Fibroblast of pulmonary artery (primary cell): ENCODE results near the gene CGB2.

Source experiments
- DNase-seq: peaks from one replicate; pipeline ENCODE4 v3.0.0-alpha.2; 2010; ENCODE audit warnings: low read depth
- H3K4me3 ChIP-seq: replicated peaks from 2 replicates; pipeline ENCODE4 v1.5.1; 2011; ENCODE audit warnings: low read depth, mild to moderate bottlenecking, control low read depth, low read length, moderate library complexity
- TF ChIP-seq, protein P1 (sequence below): IDR thresholded peaks from 2 replicates; pipeline ENCODE4 v1.5.1; 2011; ENCODE audit warnings: mild to moderate bottlenecking, control low read depth, low read length, inconsistent platforms; ENCODE audit errors: missing control alignments

The CGB2 gene

GRCh38 chr19:49009828-49010227 is 21.9 kb upstream of the CGB2 start:
- H3K4me3 ChIP-seq: no peak overlapping the region
- TF ChIP-seq, protein P1, sequence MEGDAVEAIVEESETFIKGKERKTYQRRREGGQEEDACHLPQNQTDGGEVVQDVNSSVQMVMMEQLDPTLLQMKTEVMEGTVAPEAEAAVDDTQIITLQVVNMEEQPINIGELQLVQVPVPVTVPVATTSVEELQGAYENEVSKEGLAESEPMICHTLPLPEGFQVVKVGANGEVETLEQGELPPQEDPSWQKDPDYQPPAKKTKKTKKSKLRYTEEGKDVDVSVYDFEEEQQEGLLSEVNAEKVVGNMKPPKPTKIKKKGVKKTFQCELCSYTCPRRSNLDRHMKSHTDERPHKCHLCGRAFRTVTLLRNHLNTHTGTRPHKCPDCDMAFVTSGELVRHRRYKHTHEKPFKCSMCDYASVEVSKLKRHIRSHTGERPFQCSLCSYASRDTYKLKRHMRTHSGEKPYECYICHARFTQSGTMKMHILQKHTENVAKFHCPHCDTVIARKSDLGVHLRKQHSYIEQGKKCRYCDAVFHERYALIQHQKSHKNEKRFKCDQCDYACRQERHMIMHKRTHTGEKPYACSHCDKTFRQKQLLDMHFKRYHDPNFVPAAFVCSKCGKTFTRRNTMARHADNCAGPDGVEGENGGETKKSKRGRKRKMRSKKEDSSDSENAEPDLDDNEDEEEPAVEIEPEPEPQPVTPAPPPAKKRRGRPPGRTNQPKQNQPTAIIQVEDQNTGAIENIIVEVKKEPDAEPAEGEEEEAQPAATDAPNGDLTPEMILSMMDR: no peak
- no peak for DNase-seq

- TF ChIP-seq, protein P1: no peak
- no peak overlapping the region for H3K4me3 ChIP-seq
- DNase-seq: no peak
Observed at GRCh38 chr19:49010453-49010852, 21.2 kb upstream of the CGB2 start.

DNA sequence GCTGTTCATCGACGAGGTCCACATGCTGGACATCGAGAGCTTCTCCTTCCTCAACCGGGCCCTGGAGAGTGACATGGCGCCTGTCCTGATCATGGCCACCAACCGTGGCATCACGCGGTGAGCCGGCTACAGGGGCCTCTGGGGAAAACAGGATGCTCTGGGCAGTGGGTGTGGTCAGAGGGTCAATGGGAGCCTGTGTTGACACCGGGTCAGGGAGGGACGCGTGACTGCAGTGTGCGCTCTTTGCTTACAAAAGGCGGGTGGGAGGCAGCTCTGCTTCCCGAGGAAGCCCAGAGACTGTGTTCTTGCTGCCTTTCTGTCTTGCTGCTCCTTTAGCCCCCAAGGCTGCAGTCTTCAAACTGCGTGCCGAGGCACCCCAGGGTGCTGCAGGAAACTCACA is 20.5 kb upstream of the CGB2 start:
- no peak for DNase-seq
- TF ChIP-seq, protein P1: no peak
- H3K4me3 ChIP-seq: no peak overlapping the region

DNA sequence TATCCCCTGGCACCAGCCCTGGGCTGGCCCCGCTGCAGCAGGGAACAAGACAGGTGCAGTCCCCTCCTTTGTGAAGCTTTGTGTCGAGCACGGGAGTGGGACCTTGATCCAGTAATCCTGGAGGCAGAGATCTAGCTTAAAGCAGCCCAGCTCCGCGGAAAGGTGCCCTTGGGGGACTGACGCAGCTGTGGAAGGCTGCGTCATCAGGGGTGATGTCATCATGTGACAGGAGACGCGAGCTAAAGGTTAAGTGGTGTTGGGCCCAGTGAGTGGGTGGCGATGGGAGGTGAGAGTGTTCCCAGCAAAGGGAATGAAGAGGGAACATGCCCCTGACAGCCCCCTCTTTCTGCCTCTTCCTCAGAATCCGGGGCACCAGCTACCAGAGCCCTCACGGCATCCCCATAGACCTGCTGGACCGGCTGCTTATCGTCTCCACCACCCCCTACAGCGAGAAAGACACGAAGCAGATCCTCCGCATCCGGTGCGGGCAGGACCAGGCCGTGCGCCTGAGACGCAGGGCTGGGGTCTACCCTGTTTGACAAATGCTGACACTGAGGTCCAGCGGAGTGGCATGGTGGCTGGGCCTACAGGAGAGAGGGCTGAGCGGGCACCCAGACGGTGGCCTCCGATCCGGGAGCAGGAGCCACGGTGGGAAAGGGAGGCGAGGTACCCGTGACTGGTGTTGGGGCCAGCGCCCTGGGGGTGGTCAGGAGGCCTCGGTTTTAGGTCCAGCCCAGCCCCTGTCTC is 17.4 kb upstream of the CGB2 start:
- no peak overlapping the region for H3K4me3 ChIP-seq
- DNase-seq: no peak
- TF ChIP-seq, protein P1: no peak

DNA sequence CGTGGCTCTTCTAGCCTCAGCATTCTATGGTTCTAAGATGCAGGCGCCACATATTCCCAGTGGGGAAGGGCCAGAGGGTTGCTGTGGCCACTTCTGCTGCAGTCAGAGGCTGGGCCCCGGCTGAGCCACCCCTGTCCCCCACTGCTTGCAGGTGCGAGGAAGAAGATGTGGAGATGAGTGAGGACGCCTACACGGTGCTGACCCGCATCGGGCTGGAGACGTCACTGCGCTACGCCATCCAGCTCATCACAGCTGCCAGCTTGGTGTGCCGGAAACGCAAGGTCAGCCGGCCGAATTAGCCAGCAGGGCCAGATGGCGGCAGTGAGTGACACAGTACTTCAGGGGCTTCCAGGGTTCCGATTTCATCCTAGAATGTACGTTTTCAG is 16.8 kb upstream of the CGB2 start:
- no peak overlapping the region for H3K4me3 ChIP-seq
- TF ChIP-seq, protein P1: no peak
- DNase-seq: no peak

DNA sequence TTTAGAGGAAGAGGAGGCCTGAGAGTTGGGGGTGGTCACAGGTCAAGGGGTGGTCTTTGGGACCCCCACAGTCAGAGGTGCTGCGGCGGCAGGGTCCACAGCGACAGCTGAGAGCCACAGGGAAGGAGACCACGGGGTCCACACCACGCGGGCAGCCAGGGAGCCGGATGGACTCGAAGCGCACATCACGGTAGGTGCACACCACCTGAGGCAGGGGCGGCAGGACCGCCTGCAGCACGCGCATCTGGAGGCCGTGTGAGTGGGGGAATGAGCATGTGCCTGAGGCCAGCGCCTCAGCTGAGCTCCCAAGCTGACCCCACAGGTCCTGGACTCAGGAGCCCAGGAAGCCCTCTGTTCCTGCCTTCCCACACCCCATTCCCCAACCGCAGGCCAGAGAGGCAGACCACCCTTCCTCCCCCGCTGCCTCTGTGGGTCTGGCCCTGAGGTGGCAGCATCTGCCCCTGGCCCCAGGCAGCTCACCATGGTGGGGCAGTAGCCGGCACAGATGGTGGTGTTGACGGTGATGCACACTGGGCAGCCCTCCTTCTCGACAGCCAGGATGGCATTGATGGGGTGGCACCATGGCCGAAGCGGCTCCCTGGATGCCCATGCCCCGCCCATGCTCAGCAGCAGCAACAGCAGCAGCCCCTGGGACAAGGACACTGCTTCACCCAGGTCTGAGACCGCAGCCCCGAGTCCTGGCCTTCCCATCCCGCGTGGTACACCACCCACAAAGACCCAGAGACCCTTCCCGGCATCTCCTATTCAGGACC is 15.4 kb upstream of the CGB2 start:
- H3K4me3 ChIP-seq: no peak overlapping the region
- TF ChIP-seq, protein P1: no peak
- no peak for DNase-seq
